Prostate gland (tissue), 2 donors: ENCODE results near the gene ITGB2. TPM values are rescaled to one million over a fixed set of nuclear protein-coding genes. Genes with fewer than 3 reads are reported as not detected.

Experiments
- DNase-seq: peaks from one replicate; pipeline ENCODE4 v3.0.0-alpha.2; 2019; ENCODE audit warnings: low spot score
- H3K27ac ChIP-seq, 2 donors: fragments of 200-600 bp; sonication (generic); 2 replicates each; pipeline ENCODE4 v1.5.1; 2017 to 2019
- H3K27me3 ChIP-seq: fragments of 200-600 bp; sonication (generic); replicated peaks from 2 replicates; pipeline ENCODE4 v1.5.1; 2019; ENCODE audit not compliant: insufficient read depth
- H3K36me3 ChIP-seq, 2 donors: fragments of 200-600 bp; sonication (generic); 1 replicate in 1 of 2; 2 replicates in 1 of 2; pipeline versions ENCODE4 v1.5.1 to v1.8.1; 2017 to 2019
- H3K4me1 ChIP-seq: fragments of 200-600 bp; sonication (generic); replicated peaks from 2 replicates; pipeline ENCODE4 v1.5.1; 2019
- H3K4me3 ChIP-seq, 2 donors: fragments of 200-600 bp; sonication (generic); 2 replicates each; pipeline ENCODE4 v1.5.1; 2017 to 2019
- H3K9me3 ChIP-seq: fragments of 200-600 bp; sonication (generic); 2 replicates; pipeline ENCODE4 v1.5.1; 2017
- CTCF ChIP-seq, 4 experiments: fragments of 200-600 bp in 2 of 4; fragments of 450-650 bp in 2 of 4; sonication (generic) in 2 of 4; IDR thresholded peaks; 1 replicate in 3 of 4; 2 replicates in 1 of 4; pipeline ENCODE4 v1.5.1; 2016 to 2019; ENCODE audit warnings: antibody characterized with exemption in 4 of 4, mild to moderate bottlenecking in 2 of 4, moderate library complexity in 2 of 4
- POLR2A ChIP-seq: fragments of 450-650 bp; IDR thresholded peaks from one replicate; pipeline ENCODE4 v1.6.1; 2016; ENCODE audit warnings: antibody characterized with exemption, mild to moderate bottlenecking
- POLR2AphosphoS5 ChIP-seq: sonication (generic); formaldehyde crosslinking; IDR thresholded peaks from one replicate; pipeline ENCODE4 v1.6.1; 2017; ENCODE audit warnings: antibody characterized with exemption
- WGBS: methylation state at CpG from one replicate; pipeline ENCODE4 v1.1.5; 2018; 5-methylcytosine and 5-hydroxymethylcytosine counted together
- intact Hi-C: fragments of 100-400 bp; cut with DNase I; formaldehyde crosslinking; loops from one replicate; pipeline ENCODE4 v1.14.2; 2022
- total RNA-seq, 2 donors: library from RNA; depleted of rRNA; stranded (reverse); fragments of >200 nt; gene quantifications; one replicate each; pipeline ENCODE4 v1.1.0, GENCODE V29; 2016

Gene ITGB2
- total RNA-seq, 2 donors from 2014 or later: 23.1 to 56.1 TPM

- Histone ChIP-seq H3K27ac (no peak overlapping the region), H3K9me3 (no peaks in the 10 kb centered on the region), H3K4me3 (no peak overlapping the region), H3K4me1 (peaks cover 14% of the 10 kb centered on the region), H3K27me3 (no peaks in the 10 kb centered on the region), H3K36me3 (no peaks in the 10 kb centered on the region)
- WGBS: 79% methylated on average over 23 of the region's 23 CpGs
- no peak for DNase-seq
- TF ChIP-seq POLR2A (no peak), CTCF (IDR thresholded peaks at IDR 0.05) (no peak), POLR2AphosphoS5 (no peak)
- intact Hi-C loops: no loop called here
These were observed 77.8 kb downstream of the ITGB2 start for GRCh38 chr21:44842721-44843445.

- TF ChIP-seq POLR2A (no peak), POLR2AphosphoS5 (no peak), CTCF (IDR thresholded peaks at IDR 0.05) (no peak)
- intact Hi-C loops: no loop called here
- H3K4me1 ChIP-seq: peaks cover 14% of the 10 kb centered on the region
- no peaks in the 10 kb centered on the region for H3K9me3 ChIP-seq
- no peak overlapping the region for H3K27ac ChIP-seq
- WGBS: 84% methylated on average over 10 of the region's 10 CpGs
- no peaks in the 10 kb centered on the region for H3K36me3 ChIP-seq
- H3K4me3 ChIP-seq: no peak overlapping the region
- DNase-seq: no peak
- no peaks in the 10 kb centered on the region for H3K27me3 ChIP-seq
These were observed 78.6 kb downstream of the ITGB2 start for GRCh38 chr21:44842087-44842486.

GRCh38 chr21:44840771-44841170 is 79.9 kb downstream of the ITGB2 start:
- H3K4me3 ChIP-seq: no peak overlapping the region
- no peaks in the 10 kb centered on the region for H3K36me3 ChIP-seq
- DNase-seq: no peak
- H3K4me1 ChIP-seq: peaks cover 3% of the 10 kb centered on the region
- TF ChIP-seq POLR2AphosphoS5 (no peak), CTCF (IDR thresholded peaks at IDR 0.05) (no peak), POLR2A (no peak)
- no peak overlapping the region for H3K27ac ChIP-seq
- intact Hi-C loops: no loop called here
- no peaks in the 10 kb centered on the region for H3K27me3 ChIP-seq
- WGBS: 67% methylated on average over 11 of the region's 11 CpGs
- H3K9me3 ChIP-seq: no peaks in the 10 kb centered on the region

- Histone ChIP-seq H3K36me3 (no peaks in the 10 kb centered on the region), H3K4me3 (no peak overlapping the region), H3K27ac (no peak overlapping the region), H3K27me3 (no peaks in the 10 kb centered on the region), H3K4me1 (no peaks in the 10 kb centered on the region), H3K9me3 (no peaks in the 10 kb centered on the region)
- WGBS: 95% methylated on average over 8 of the region's 9 CpGs
- intact Hi-C loops: no loop called here
- no peak for DNase-seq
- TF ChIP-seq POLR2AphosphoS5 (no peak), POLR2A (no peak), CTCF (IDR thresholded peaks at IDR 0.05) (no peak)
These were observed 81.7 kb downstream of the ITGB2 start for GRCh38 chr21:44838951-44839350.
